Neural progenitor cell (in vitro differentiated cells): ENCODE measurements around the gene BSN.

Source experiments
- CTCF ChIP-seq: fragments of 200-600 bp; sonication (generic); IDR thresholded peaks from 2 replicates; pipeline ENCODE4 v1.5.1; 2017; ENCODE audit warnings: antibody characterized with exemption, mild to moderate bottlenecking
- EZH2phosphoT487 ChIP-seq: fragments of 200-600 bp; sonication (generic); IDR thresholded peaks from 2 replicates; pipeline ENCODE4 v1.6.1; 2017; ENCODE audit warnings: antibody characterized with exemption

GRCh38 chr3:49627634-49628033, 73.4 kb downstream of the BSN start:
- TF ChIP-seq CTCF (no peak), EZH2phosphoT487 (no peak)
